Activated CD8-positive, alpha-beta memory T cell treated with anti-CD3 and anti-CD28 coated beads, Interleukin-2, amount 10 ng/mL, durations not matched to agents 7 days and 5 days (primary cell): ENCODE data around the gene RHOH. TPM values are rescaled to one million over a fixed set of nuclear protein-coding genes. Genes with fewer than 3 reads are reported as not detected.

ENCODE experiments used
- ATAC-seq: fragments of 150-1000 bp; cut with Tn5 transposase; one replicate; pipeline ENCODE4 v1.10.0; 2021; ENCODE audit warnings: moderate library complexity
- CTCF ChIA-PET: fragments of 350-600 bp; sonication (Branson Sonifier 250); formaldehyde crosslinking; loops from one replicate; lab custom pipeline; 2021; ENCODE audit warnings: antibody characterized with exemption; lab: Charles Lee
- DNase-seq: peaks from one replicate; pipeline ENCODE4 v3.0.0-alpha.2; 2020
- H3K27ac Mint-ChIP-seq: one replicate; pipeline ENCODE4 v1.8.0; 2021; ENCODE audit warnings: mild to moderate bottlenecking, mixed read lengths
- H3K27me3 Mint-ChIP-seq: one replicate; pipeline ENCODE4 v1.8.0; 2021; ENCODE audit warnings: mixed read lengths
- H3K36me3 Mint-ChIP-seq: one replicate; pipeline ENCODE4 v1.8.0; 2021; ENCODE audit warnings: mild to moderate bottlenecking, mixed read lengths
- H3K4me1 Mint-ChIP-seq: one replicate; pipeline ENCODE4 v1.8.0; 2021; ENCODE audit warnings: mixed read lengths
- H3K4me3 Mint-ChIP-seq: one replicate; pipeline ENCODE4 v1.8.0; 2021; ENCODE audit warnings: mild to moderate bottlenecking, moderate library complexity, mixed read lengths
- H3K9me3 Mint-ChIP-seq: one replicate; pipeline ENCODE4 v1.8.0; 2022; ENCODE audit warnings: low read depth, mixed read lengths
- total RNA-seq, 2 experiments: library from RNA; stranded (reverse); gene quantifications; one replicate each; pipeline ENCODE4 v1.2.3, GENCODE V29; 2021

The RHOH gene
- total RNA-seq, 2 experiments from 2014 or later: 136 to 145 TPM

DNA sequence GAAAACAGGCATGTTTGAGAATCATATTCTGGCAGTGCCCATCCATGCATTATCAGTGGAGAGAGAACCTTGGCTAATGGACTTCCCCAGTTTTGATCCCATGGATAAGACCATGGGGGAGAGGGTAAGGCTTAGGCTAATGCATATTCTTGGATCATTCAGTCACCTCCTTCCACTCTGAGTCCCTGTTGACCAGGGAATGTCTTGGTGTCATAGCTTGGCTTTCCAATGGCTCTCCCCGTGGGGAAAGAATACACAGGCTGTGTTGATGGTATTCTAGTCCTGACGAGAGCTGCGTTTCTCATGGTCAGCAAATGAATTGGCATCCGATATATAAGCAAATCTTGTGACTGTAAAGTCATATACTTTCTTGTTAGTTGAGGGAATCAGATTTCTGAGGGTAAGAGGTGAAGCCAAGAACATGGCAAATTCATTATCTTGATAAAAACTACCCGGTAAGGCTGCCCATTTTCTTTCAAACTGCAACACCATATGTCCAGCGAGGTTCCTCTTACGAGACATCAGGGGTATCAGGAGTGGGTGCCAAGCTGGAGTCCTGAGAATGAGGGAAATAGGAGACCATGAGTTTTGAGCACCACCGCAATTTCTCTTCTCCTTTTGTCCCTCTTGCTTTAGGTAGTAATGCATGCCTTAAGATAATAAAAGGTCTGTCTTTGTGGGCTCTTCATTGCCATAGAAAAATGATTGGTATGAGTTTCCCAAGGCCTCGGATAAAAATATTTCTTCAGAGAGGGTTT, 18.0 kb downstream of the RHOH start:
- H3K27ac Mint-ChIP-seq: peak overlapping the region; percentile 89
- CTCF ChIA-PET: interaction anchor here (1.0 to 5.0 kb wide), 6 partner anchors 10 to 157 kb away, joined by 3 to 22 read pairs (median 4); no protein-coding TSS in a partner anchor
- H3K9me3 Mint-ChIP-seq: no peaks in the 10 kb centered on the region
- H3K4me3 Mint-ChIP-seq: peak overlapping the region; percentile 75
- peaks cover 95% of the 10 kb centered on the region for H3K4me1 Mint-ChIP-seq
- H3K27me3 Mint-ChIP-seq: no peaks in the 10 kb centered on the region
- no peak for ATAC-seq
- DNase-seq: peak; percentile 39
- H3K36me3 Mint-ChIP-seq: peaks cover 80% of the 10 kb centered on the region

DNA sequence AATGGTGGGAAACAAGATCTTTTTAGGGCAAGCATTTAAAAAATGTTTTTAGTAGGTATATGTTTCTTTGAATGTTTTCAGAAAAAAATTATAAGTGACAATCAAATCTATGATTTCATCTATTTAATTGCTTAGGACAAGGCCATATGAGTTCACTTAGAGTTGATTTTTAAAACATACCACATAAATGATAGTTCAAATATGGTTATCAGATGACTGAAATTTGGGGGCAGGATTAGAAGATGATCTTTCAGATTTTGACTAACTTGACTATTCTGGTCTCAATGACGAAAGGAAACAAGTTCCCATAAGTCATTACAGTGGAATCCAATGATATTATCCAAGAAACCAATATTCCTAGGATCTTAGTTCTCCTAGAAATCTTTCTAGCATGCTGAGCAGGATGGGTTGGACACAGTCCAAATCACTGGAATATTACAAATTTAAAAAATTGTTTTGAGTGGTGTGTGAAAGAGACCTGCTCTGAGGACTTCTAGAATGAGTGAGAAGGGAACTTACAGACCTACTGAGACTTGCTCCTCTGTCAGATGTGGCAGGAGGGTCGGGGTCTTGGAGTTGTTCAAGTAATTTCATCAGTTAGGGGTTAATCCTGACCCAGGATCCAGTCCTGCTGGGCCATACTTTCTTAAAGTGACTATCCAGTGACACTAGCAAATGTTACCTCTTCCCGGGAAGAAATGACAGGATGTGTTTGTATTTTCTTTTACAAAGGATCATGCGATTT, 20.0 kb downstream of the RHOH start:
- ATAC-seq (peak; percentile 17), DNase-seq (peak; percentile 42)
- Mint-ChIP-seq H3K9me3 (no peaks in the 10 kb centered on the region), H3K27ac (peak overlapping the region; percentile 89), H3K36me3 (peaks cover 79% of the 10 kb centered on the region), H3K4me3 (peak overlapping the region; percentile 67), H3K27me3 (no peaks in the 10 kb centered on the region), H3K4me1 (peaks cover 95% of the 10 kb centered on the region)
- CTCF ChIA-PET: interaction anchor here (1.2 to 1.8 kb wide), 3 partner anchors 10 to 109 kb away, joined by 5 to 6 read pairs (median 5); no protein-coding TSS in a partner anchor

DNA sequence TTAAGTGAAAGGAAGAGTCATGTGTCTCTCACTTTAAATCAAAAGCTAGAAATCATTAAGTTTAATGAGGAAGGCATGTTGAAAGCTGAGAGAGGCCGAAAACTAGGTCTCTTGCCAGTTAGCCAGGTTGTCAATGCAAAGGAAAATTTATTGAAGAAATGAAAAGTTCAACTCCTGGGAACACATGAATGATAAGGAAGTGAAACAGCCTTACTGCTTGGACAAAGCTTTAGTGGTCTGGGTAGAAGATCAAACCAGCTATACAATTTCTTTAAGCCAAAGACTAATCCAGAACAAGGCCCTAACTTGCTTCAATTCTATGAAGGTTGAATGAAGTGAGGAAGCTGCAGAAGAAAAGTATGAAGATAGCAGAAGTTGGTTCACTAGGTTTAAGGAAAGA, 24.9 kb downstream of the RHOH start:
- Mint-ChIP-seq H3K4me3 (peak overlapping the region; percentile 68), H3K36me3 (peaks cover 78% of the 10 kb centered on the region)
- CTCF ChIA-PET: interaction anchor here (0.8 to 2.8 kb wide), 6 partner anchors 8 to 164 kb away, joined by 3 to 16 read pairs (median 4); no protein-coding TSS in a partner anchor

DNA sequence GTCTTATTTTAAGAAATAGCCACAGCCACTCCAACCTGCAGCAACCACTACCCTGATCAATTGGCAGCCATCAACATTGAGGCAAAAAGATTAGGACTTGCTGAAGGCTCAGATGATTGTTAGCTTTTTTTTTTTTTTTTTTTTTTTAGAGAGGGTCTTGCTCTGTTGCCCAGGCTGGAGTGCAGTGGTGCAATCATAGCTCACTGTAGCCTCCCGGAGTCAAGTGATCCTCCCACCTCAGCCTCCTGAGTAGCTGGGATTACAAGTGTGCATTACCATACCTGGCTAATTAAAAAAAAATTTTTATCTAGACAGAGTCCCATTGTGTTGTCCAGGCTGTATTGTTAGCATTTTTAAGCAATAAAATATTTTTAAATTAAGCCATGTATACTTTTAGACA, 26.5 kb downstream of the RHOH start:
- ATAC-seq (no peak), DNase-seq (peak; percentile 40)
- Mint-ChIP-seq H3K27me3 (no peaks in the 10 kb centered on the region), H3K27ac (peak overlapping the region; percentile 96), H3K4me3 (peak overlapping the region; percentile 25), H3K36me3 (peaks cover 74% of the 10 kb centered on the region), H3K4me1 (peaks cover 89% of the 10 kb centered on the region), H3K9me3 (no peaks in the 10 kb centered on the region)
- CTCF ChIA-PET: interaction anchor here (0.7 to 2.8 kb wide), 10 partner anchors 9 to 102 kb away, joined by 3 to 16 read pairs (median 4); no protein-coding TSS in a partner anchor

More for the DNA sequence above, 24.9 kb downstream of the RHOH start:
- Mint-ChIP-seq H3K27me3 (no peaks in the 10 kb centered on the region), H3K4me1 (peaks cover 91% of the 10 kb centered on the region), H3K27ac (peak overlapping the region; percentile 96), H3K9me3 (no peaks in the 10 kb centered on the region)
- ATAC-seq: no peak
- DNase-seq: no peak

DNA sequence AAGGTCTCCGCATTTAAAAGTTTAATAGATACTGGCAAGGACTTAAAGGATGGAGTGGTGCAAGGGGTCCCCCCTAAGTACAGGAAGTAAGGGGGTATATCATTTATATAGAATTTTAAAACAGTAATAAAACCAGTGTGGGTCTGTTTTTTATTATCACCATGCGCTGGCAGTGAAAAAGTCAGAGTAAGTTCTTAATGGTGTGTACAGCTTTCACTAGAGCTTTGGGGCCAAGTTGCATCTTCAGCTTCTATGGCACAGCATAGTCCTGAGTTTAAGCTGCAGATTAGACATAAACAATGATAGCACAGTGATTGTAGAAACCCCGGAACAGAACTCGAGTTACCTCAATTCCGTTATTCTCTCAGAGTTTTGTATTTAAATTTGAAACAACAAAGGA, 27.6 kb downstream of the RHOH start:
- peak overlapping the region; percentile 70 for H3K4me3 Mint-ChIP-seq
- no peaks in the 10 kb centered on the region for H3K27me3 Mint-ChIP-seq
- peak; percentile 39 for DNase-seq
- CTCF ChIA-PET: interaction anchor here (0.8 to 9.4 kb wide), 5 partner anchors 12 to 84 kb away, joined by 3 to 83 read pairs (median 11); no protein-coding TSS in a partner anchor
- peaks cover 79% of the 10 kb centered on the region for H3K36me3 Mint-ChIP-seq
- no peaks in the 10 kb centered on the region for H3K9me3 Mint-ChIP-seq
- peaks cover 90% of the 10 kb centered on the region for H3K4me1 Mint-ChIP-seq
- ATAC-seq: no peak
- peak overlapping the region; percentile 96 for H3K27ac Mint-ChIP-seq

DNA sequence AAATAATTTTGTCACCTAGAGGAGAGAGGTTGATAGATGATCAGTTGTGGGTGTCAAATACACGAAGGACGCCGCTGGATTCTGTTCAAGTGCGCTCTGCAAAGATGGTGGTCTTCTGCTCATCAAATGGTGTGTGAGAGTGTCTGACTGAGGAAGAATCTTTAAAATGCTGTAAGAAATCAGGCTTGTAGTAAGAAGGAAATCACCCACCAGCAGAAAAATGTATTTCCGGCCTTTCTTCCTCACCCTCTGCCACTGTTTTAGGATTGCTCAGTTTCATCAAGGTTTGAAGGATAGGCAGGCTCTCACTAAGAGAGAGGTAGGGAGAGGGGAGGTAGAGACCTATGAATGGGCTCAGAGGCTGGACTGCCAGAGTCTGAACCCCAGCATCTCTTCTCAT, 28.7 kb downstream of the RHOH start:
- peak; percentile 20 for ATAC-seq
- Mint-ChIP-seq H3K9me3 (no peaks in the 10 kb centered on the region), H3K4me3 (peak overlapping the region; percentile 70), H3K4me1 (peaks cover 90% of the 10 kb centered on the region), H3K36me3 (peaks cover 76% of the 10 kb centered on the region), H3K27ac (peak overlapping the region; percentile 96), H3K27me3 (no peaks in the 10 kb centered on the region)
- peak; percentile 47 for DNase-seq
- CTCF ChIA-PET: interaction anchor here (0.6 to 9.4 kb wide), 9 partner anchors 12 to 91 kb away, joined by 3 to 83 read pairs (median 11); no protein-coding TSS in a partner anchor

DNA sequence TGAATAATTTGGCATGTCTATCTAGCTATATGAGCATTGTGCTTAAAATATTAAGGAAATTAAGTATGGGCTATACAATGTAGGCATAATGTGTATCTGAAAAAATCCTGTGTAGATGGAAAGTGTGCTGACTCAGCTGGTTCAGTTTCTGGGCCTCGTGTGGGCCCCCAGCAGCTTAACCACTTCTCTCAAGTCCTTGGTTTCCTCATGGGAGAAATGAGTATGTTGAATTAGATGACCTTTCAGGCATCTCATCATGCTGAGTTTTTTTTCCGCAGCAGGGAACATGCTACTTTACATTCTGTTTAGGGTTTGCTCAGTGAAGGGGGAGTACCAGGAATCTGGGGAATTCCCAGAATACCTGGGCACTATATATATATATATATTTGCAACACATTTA, 30.5 kb downstream of the RHOH start:
- H3K9me3 Mint-ChIP-seq: no peaks in the 10 kb centered on the region
- DNase-seq (peak; percentile 85), ATAC-seq (peak; percentile 38)
- H3K27ac Mint-ChIP-seq: peak overlapping the region; percentile 96
- peaks cover 91% of the 10 kb centered on the region for H3K4me1 Mint-ChIP-seq
- H3K36me3 Mint-ChIP-seq: peaks cover 74% of the 10 kb centered on the region
- H3K27me3 Mint-ChIP-seq: no peaks in the 10 kb centered on the region
- CTCF ChIA-PET: interaction anchor here (0.7 to 9.4 kb wide), 15 partner anchors 9 to 171 kb away, joined by 3 to 83 read pairs (median 6); partner anchors contain the start of genes N4BP2 and RHOH
- peak overlapping the region; percentile 70 for H3K4me3 Mint-ChIP-seq

DNA sequence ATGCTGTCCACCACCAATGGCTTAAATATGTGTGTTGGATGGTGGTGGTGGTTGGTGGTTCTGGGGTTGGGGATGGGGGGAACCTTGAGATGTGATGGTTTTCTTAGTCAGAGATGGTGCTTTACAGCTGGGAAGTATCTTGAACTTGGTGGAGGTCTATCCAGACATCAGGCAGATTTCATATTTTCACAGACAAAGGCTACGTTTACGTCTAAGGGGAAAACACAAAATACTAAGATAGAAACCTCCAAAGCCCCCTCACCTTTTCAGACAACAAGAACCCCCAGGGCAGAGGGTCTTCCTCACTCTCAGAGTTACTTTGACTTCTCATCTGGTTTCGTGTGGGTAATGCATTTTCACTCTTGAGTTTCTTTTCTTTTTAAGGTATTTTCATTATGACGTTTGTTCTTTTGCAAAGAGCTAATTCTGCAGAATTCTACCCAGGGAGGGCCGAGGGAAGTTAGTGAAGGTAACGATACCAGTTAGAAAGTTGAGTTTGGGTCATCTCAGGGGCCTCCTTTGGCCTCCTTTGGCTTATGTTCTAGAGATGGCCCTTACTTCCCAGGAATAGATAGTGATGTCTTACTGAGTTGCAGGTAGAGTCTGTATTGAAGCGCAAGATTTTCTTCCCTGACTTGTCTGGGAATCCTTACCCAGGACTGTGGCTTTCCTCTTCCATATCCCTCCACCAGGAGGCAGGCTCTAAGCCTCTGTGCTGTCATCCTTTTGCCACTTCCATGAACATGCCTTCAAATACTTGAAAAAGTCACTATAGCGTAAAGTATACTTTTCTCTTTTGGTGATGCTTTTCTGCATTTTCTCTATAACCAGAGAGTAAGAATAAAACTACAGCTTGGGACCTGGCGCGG, 31.9 kb downstream of the RHOH start:
- H3K27me3 Mint-ChIP-seq: no peaks in the 10 kb centered on the region
- DNase-seq: peak; percentile 62
- H3K4me3 Mint-ChIP-seq: peak overlapping the region; percentile 58
- H3K4me1 Mint-ChIP-seq: peaks cover 95% of the 10 kb centered on the region
- peaks cover 74% of the 10 kb centered on the region for H3K36me3 Mint-ChIP-seq
- peak; percentile 5 for ATAC-seq
- peak overlapping the region; percentile 93 for H3K27ac Mint-ChIP-seq
- H3K9me3 Mint-ChIP-seq: no peaks in the 10 kb centered on the region
- CTCF ChIA-PET: interaction anchor here (0.6 to 9.4 kb wide), 19 partner anchors 9 to 448 kb away, joined by 3 to 83 read pairs (median 4); partner anchors contain the start of gene RHOH

DNA sequence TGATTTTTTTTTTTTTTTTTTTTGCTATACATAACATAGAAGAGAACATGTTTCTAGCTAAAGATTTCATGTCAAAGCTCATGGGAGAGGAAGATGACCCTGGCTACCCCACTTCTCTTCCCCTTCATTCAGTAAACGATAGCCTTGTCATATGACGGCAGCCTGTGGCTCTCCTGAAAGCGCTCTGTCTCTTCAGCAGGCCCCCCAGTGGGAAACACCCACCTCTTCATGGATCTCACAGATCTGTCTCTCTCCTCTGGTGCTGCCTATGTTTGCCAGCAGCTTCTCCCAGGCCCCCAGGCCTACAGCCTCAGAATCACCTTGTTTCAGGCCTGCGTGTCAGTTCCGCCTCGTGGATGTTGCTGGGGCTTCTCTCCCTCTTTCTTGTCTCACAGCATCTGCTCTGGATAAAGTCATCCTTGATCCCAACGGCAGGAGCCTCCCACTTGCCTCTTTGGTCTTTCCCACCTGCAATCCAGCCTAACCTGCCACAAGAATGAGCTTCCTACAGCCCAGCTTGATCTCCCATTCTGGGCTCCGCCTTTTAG, 34.6 kb downstream of the RHOH start:
- DNase-seq: peak; percentile 43
- Mint-ChIP-seq H3K4me1 (peaks cover 93% of the 10 kb centered on the region), H3K27ac (peak overlapping the region; percentile 93), H3K27me3 (no peaks in the 10 kb centered on the region), H3K9me3 (no peaks in the 10 kb centered on the region), H3K36me3 (peaks cover 68% of the 10 kb centered on the region), H3K4me3 (peak overlapping the region; percentile 58)
- CTCF ChIA-PET: interaction anchor here (0.8 to 9.4 kb wide), 18 partner anchors 8 to 175 kb away, joined by 3 to 83 read pairs (median 5); partner anchors contain the start of gene N4BP2
- no peak for ATAC-seq

DNA sequence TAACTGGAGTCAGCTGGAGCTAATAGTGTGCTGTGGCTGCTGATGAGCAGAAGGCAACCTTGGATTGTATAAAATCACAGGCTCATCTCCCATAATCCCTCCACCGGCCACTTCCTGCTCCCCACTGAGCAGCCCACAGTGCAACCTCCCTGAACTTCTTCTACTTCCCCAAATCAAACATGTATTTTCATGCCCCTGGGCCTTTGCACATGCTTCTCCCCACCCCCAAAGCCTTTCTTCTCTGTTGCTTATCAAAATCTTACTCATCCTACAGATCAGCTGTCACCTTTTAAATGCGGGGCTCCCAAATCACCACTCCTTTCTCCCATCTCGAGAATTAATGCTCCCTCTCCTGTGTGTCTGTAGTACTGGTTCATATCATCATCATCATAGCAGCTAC, 35.8 kb downstream of the RHOH start:
- H3K9me3 Mint-ChIP-seq: no peaks in the 10 kb centered on the region
- peaks cover 58% of the 10 kb centered on the region for H3K36me3 Mint-ChIP-seq
- ATAC-seq (no peak), DNase-seq (peak; percentile 59)
- CTCF ChIA-PET: interaction anchor here (0.6 to 9.4 kb wide), 10 partner anchors 9 to 79 kb away, joined by 3 to 83 read pairs (median 4); no protein-coding TSS in a partner anchor
- H3K4me3 Mint-ChIP-seq: peak overlapping the region; percentile 9
- peaks cover 93% of the 10 kb centered on the region for H3K4me1 Mint-ChIP-seq
- H3K27ac Mint-ChIP-seq: peak overlapping the region; percentile 76
- no peaks in the 10 kb centered on the region for H3K27me3 Mint-ChIP-seq

DNA sequence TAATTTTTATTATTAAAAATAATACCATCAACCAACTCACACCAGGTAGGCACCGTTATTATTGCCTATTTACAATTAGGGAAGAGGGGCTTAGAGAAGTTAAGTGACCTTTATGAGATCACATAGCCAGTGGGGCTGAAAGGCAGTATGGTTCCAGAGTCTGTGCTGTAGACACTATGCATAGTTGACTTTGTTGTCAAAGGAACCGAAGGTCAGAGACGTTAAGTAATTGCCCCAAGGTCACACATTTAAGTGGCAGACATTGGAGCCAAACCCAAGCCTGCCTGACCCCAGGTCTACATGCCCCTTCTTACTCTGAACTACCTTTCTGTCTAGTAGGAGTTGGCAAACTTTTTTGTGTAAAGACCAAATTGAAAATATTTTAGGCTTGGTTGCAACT, 36.4 kb downstream of the RHOH start:
- Mint-ChIP-seq H3K9me3 (no peaks in the 10 kb centered on the region), H3K27ac (peak overlapping the region; percentile 55), H3K4me3 (no peak overlapping the region), H3K36me3 (peaks cover 59% of the 10 kb centered on the region), H3K27me3 (no peaks in the 10 kb centered on the region), H3K4me1 (peaks cover 95% of the 10 kb centered on the region)
- ATAC-seq (no peak), DNase-seq (peak; percentile 34)
- CTCF ChIA-PET: interaction anchor here (1.5 to 9.4 kb wide), 5 partner anchors 10 to 79 kb away, joined by 3 to 83 read pairs (median 5); no protein-coding TSS in a partner anchor
